Erythroblast (primary cell): ENCODE results near the gene PTPRCAP.

ENCODE experiments used
- GATA1 ChIP-seq: IDR thresholded peaks from 2 replicates; pipeline ENCODE4 v1.6.1; 2011; ENCODE audit warnings: low read depth, mild to moderate bottlenecking, control low read depth, low read length, moderate library complexity
- POLR2A ChIP-seq: IDR thresholded peaks from 2 replicates; pipeline ENCODE4 v1.6.1; 2011; ENCODE audit warnings: mild to moderate bottlenecking, low read length

GRCh38 chr11:67415501-67416304, 21.8 kb downstream of the PTPRCAP start, which contains the start of gene CARNS1:
- no peak for TF ChIP-seq POLR2A
- TF ChIP-seq GATA1: no peak
